GM18520 (cell line): ENCODE data around the gene NFKBIE.
A peak's percentile ranks its signal among the peaks of the same experiment; 100 is the strongest.
"Not testable (repeated sequence)": the region's sequence is repeated elsewhere in the genome, so short reads cannot be mapped to it uniquely, and the experiment has no call there.

ENCODE experiments used
- ATAC-seq: cut with Tn5 transposase; IDR thresholded peaks from one replicate; pipeline ENCODE4 v1.9.1; 2021; ENCODE audit not compliant: unreplicated experiment

NFKBIE gene

GRCh38 chr6:44245912-44246662 lies 19.3 kb downstream of the NFKBIE start:
- ATAC-seq: peak; percentile 32

DNA sequence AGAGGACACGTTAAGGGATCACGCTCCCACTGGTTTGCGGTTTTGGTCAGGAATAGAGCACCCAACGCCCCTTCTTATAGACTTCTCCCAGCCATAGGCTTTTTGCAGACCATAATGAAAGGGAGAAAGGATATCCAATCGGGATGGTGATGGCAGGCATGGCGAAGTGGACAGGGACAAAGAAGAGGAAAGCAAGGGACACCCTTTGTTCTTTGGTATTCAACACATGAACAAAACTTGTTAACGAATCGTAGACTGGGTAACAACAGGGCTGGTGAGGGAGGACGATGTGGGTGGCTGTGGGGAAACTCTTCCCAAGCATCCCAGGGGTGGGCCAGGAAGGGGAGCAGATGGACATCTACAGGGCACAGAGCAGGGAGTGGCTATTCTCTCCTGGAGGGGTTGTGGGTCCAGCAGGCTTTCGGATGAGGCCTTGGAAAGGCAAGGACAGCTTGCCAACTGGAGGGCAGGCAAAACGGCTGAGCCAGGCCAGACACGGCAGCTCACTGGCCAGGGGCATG lies 19.9 kb downstream of the NFKBIE start:
- no peak for ATAC-seq

DNA sequence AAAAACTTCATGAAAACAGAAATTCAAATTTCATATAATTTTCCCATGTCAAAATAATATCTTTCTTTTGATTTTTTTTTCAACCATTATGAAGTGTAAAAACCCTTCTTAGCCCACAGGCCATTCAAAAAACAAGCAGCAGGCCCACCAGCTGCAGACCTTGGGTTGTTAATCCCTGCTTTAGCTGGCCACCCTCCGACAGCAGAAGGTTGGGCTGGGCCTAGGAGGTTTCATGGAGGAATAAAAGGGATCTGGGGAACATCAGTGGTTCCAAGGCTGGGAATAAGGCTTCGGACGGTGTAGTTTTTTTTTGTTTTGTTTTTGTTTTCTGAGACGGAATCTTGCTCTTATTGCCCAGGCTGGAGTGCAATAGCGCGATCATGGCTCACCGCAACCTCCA lies 22.0 kb downstream of the NFKBIE start:
- no peak for ATAC-seq

GRCh38 chr6:44238687-44239350 lies 26.5 kb downstream of the NFKBIE start:
- ATAC-seq: no peak

DNA sequence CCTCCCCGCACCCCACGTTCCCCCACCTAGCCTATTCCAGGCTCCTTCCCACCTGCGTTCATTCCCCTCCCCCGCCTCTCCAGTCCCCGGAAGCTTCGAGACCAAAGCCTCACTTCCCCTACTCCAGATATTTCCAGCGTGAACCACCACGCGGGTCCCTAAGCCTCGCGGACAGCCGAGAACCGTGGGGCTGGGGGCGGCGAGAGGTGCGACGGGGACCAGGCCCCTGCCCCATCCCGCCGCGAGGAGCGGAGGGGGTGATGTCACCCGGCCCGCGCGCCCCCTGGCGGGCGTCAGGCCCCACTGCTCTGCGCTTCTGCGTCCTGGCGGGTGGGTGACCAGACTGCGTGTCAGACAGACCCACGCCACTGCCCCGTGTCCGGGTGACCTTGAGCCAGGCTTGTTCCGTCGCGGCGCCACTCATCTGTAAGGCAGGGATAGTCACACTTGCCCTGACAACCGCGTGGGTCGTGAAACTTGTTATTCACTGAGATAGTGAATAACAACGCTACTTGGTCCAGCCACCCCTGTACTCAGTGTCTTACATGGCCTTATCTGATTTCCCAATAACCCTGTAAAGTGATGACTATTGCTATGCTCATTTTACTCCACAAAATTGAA lies 27.4 kb downstream of the NFKBIE start:
- peak; percentile 73 for ATAC-seq

DNA sequence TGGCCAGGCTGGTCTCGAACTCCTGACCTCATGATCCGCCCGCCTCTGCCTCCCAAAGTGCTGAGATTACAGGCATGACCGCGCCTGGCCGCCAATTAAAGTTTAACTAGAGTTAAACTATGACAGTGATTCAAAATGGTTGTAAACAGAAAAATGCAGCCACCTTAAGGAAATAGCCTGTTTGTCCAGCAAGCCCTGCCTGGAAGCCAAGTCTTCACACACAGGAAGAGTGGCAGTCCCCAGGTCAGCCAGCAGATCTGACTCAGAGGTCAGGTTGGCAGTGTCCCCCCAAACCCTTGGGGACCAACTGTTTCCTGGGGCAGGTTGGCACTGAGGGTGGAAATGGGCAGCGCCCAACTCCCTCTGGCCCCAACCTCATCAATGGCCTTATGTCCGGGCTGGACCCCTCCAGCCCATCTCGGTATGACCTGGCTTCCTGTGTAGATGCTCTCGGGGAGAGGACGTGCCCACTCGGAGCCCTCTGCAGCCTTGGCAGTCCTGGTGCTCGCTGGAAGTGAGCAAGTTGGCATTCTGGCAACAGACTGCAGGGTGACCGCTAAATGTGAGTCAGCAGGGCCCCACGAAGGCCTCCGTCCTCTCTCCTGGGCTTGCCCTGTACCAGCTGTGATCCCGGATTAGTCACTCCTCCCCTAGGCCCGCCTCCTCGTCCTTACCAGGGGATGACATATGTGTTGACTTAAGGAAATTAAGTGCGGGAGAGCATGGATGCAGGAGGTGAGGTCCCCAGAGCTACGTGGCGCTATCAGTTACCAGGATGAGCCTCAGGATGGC lies 28.1 kb downstream of the NFKBIE start:
- ATAC-seq: peak; percentile 37

GRCh38 chr6:44235891-44236516 lies 29.3 kb downstream of the NFKBIE start:
- no peak for ATAC-seq

DNA sequence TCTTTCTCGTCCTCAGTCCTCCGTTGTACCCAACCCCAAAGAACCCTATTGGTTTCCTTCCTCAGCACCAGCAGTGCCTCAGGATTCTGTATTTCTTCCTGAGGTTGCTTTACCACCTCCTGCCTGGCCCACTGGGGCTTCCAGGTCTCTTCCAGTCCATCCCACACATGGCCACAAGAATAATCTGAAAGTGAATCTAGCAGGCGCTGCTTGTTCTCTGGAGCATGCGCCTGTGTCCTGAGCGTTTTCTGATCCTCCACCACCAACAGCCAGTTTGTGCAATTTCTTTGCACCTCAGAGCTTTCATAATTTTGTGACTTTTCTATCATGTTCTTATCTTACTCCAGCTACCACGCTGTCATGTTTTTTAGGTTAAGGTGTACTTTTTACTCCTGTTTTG lies 30.1 kb downstream of the NFKBIE start:
- no peak for ATAC-seq

DNA sequence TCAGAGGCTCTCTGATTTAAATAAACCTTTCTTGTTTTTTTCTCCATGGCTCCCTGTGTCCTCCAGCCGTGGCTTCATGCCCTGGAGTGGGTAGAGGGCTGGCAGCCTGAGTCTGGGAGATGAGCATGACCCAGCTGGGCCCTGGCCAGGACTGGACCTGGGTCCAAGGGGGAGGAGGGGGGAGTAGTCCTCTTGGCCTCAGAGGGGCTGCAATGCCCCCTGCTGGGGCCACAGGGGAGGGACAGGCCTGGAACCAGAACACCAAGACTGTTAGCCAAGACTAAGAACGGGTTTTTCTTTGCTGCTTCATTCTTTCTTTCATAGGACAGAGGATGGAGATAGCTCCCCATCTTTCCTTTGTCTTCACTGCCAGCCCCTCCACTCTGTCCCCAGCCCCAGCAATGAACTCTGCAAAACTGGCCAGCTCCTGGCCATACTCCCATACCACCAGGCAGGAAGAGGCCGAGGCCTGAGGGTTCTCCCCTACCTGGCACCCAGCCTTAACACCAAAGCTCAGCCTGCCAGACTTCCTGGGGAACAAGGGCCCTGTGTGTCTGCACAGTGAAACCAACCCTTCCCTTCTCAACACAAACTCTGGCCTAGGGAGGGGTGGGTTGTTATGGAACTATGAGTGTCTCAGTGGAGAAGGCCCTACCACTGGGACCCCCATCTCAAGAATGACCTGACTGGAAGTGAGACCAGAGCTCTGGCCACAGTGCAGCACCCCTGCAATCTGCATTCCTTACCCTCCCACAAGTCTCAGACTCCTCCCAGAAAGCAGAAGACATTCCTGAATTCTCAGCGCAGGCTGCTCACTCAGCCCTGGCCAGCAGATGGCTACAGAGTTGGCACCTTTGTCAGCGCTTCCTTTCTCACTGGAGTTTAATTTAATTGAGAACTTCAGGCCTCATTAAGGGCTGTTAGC lies 31.0 kb downstream of the NFKBIE start:
- ATAC-seq: no peak

- ATAC-seq: no peak
Measured at GRCh38 chr6:44233567-44234100, 31.7 kb downstream of the NFKBIE start.

DNA sequence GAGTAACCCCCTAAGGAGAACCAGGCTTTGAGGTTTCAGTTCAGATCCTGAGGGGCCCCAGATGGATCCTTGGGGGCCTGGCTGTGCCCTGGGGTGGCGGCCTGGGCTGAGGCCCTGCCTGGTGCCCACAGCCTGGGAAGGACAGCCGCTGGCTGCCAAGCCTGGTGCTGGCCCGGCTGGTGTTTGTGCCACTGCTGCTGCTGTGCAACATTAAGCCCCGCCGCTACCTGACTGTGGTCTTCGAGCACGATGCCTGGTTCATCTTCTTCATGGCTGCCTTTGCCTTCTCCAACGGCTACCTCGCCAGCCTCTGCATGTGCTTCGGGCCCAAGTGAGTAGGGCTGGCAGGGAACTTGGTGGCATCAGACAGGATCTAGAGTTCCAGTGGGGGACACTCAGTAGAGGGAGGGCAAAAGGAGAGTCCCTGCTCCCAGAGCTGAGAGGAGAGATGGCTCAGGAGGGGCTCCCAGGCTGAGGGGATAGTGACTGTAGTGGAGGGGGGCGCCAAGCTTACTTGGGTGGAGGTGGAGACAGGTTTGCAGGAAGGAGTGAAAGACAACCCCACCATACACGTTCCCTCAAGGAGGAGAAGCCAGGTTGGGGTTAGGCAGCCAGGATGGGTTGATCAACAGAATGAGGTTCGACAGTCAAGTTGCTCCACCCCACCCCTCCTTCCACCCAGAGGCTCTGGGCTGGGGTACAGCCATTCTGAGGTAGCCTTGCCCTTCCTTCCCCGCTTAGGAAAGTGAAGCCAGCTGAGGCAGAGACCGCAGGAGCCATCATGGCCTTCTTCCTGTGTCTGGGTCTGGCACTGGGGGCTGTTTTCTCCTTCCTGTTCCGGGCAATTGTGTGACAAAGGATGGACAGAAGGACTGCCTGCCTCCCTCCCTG lies 32.4 kb downstream of the NFKBIE start:
- ATAC-seq: no peak

GRCh38 chr6:44231426-44231825 lies 33.9 kb downstream of the NFKBIE start:
- not testable (repeated sequence) for ATAC-seq

GRCh38 chr6:44230034-44230675 lies 35.2 kb downstream of the NFKBIE start:
- no peak for ATAC-seq

- no peak for ATAC-seq
Measured at GRCh38 chr6:44229376-44230033, 35.8 kb downstream of the NFKBIE start.

DNA sequence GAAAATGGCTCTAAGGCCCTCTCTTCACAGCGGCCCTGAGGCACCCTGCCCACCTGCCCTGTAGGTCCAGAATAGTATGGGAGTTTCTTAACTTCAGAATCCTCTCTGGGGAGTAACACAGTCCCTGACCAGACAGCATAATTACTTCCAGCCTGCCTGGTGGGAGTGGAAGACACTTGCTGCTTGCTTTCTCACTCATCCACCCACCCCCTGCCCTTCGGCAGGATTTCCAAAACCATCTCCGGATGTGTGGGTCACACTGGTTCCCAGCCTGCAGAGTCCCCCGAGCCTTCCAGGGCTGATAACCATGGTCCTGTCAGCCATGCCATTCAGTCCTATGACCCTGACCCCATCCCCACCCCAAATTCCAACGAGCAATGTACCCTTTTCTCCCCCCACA lies 36.5 kb downstream of the NFKBIE start:
- no peak for ATAC-seq

DNA sequence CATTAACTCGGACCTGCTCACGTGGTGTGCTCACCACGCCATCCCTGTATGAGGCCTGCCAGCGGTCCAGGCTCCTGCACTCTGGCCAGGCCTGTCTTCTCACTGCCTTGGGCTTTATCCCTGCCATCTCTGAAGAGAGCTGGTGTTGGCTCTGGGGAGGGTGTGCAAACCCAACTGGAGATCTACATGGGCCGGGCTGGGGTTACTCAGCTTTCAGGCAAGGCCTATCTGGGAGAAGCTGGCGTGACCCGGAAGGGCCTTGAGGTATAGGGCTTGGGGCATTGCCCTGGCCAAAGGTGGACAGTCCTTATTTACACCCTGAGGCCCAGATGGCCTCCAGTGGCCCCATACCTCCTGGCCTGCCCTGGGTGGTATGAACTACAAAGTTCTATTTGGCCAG lies 36.9 kb downstream of the NFKBIE start:
- ATAC-seq: no peak

DNA sequence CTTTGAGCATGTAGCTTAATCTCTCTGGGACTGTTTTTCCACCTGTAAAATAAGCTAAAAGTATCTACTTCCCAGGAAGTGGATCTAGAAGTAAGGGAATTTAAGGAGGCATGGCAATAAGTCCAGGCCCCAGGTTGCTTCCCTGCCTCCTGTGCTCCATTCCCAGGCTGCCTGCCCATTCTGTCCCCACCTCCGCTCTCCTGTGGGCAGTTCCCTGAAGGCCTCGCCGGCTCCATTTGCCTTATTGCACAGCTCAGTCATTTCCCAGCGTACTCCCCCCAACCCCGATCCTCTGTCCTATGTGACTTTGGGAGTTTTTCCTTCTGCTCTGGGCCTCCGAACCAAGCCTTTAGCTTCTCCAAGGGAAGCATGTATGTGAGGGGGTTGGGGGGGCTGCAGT lies 37.3 kb downstream of the NFKBIE start:
- ATAC-seq: no peak
